C4-2B (cell line): ENCODE data around the gene PHRF1.

Experiments used
- CTCF ChIP-seq: fragments of 450-650 bp; conservative IDR thresholded peaks from 2 replicates; pipeline ENCODE4 v1.5.1; 2017; ENCODE audit warnings: mild to moderate bottlenecking
- ZFX ChIP-seq: fragments of 450-650 bp; IDR thresholded peaks from 2 replicates; pipeline ENCODE4 v1.6.1; 2017

- TF ChIP-seq CTCF (no peak), ZFX (no peak)
These were observed 36.1 kb downstream of the PHRF1 start for GRCh38 chr11:612201-612960.
